Uterus (tissue), 4 donors: ENCODE results near the gene MAP4K3. TPM values are rescaled to one million over a fixed set of nuclear protein-coding genes. Genes with fewer than 3 reads are reported as not detected.

Experiments used
- DNase-seq, 2 donors: peaks; one replicate each; pipeline ENCODE4 v3.0.0-alpha.2; 2019 to 2020
- H3K27ac ChIP-seq, 2 donors: fragments of 200-600 bp; sonication (generic); 1 replicate in 1 of 2; 2 replicates in 1 of 2; pipeline ENCODE4 v1.5.1; 2016 to 2018
- H3K27me3 ChIP-seq, 2 donors: fragments of 200-600 bp; sonication (generic); one replicate each; pipeline ENCODE4 v1.5.1; 2018 to 2019; ENCODE audit warnings: control low read depth in 1 of 2
- H3K36me3 ChIP-seq, 2 donors: fragments of 200-600 bp; sonication (generic); one replicate each; pipeline ENCODE4 v1.5.1; 2019; ENCODE audit warnings: control low read depth in 1 of 2
- H3K4me1 ChIP-seq, 2 donors: fragments of 200-600 bp; sonication (generic); one replicate each; pipeline ENCODE4 v1.5.1; 2018 to 2019; ENCODE audit warnings: control low read depth in 1 of 2
- H3K4me3 ChIP-seq, 2 donors: fragments of 200-600 bp; sonication (generic); 1 replicate in 1 of 2; 2 replicates in 1 of 2; pipeline ENCODE4 v1.5.1; 2018 to 2019; ENCODE audit warnings: mild to moderate bottlenecking in 1 of 2
- H3K9me3 ChIP-seq, 2 donors: fragments of 200-600 bp; sonication (generic); one replicate each; pipeline ENCODE4 v1.5.1; 2019; ENCODE audit warnings: control low read depth in 1 of 2
- POLR2A ChIP-seq, 2 donors: fragments of 450-650 bp; IDR thresholded peaks; one replicate each; pipeline ENCODE4 v1.6.1; 2016; ENCODE audit warnings: antibody characterized with exemption in 2 of 2, mild to moderate bottlenecking in 1 of 2, moderate library complexity in 1 of 2
- intact Hi-C: fragments of 100-400 bp; cut with DNase I; formaldehyde crosslinking; loops from one replicate; pipeline ENCODE4 v1.15.1; 2023; ENCODE audit warnings: low total_unique reads
- total RNA-seq, 4 donors: library from RNA; depleted of rRNA in 3 of 4; stranded (reverse); fragments of >200 nt in 3 of 4; gene quantifications; one replicate each; pipeline versions ENCODE4 v1.1.0 to v1.2.4, GENCODE V29; 2014 to 2023
- TF ChIP-seq, protein P1 (sequence below), 4 experiments: fragments of 200-600 bp in 2 of 4; fragments of 450-650 bp in 2 of 4; sonication (generic) in 2 of 4; IDR thresholded peaks; one replicate each; pipeline ENCODE4 v1.5.1; 2016 to 2019; ENCODE audit warnings: antibody characterized with exemption in 4 of 4, mild to moderate bottlenecking in 2 of 4, moderate library complexity in 1 of 4
- donor health status: DM: yes; HTN: yes; CAD: no.

Gene MAP4K3
- total RNA-seq, 4 donors from 2014 or later = 31.5 to 110 (median 72.3) TPM

DNA sequence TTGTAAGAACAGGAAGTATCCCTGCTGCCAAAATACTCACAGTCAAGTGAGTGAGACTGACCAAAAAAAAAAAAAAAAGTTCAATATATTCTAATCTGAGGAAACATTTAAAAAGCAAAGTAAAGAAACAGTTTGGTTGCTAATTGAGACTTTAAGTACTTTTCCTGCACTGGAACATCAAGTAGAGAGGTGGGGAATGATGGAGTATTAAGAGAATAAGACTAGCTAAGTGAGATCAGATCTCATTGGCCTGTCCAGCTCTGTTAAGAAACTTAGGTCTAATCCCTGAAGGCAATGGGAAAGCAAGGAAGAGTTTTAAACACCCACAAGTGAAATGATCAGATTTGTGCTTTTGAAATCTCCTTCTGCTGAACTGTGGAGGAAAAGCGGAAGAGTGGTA, 27.8 kb upstream of the MAP4K3 start:
- Histone ChIP-seq H3K4me3 (no peak overlapping the region), H3K9me3 (no peaks in the 10 kb centered on the region), H3K27me3 (no peaks in the 10 kb centered on the region), H3K27ac (no peak overlapping the region), H3K4me1 (peaks cover 0 to 7% of the 10 kb centered on the region in 2 donors), H3K36me3 (no peaks in the 10 kb centered on the region)
- DNase-seq = no peak
- no peak for TF ChIP-seq POLR2A (IDR thresholded peaks at IDR 0.05)
- TF ChIP-seq, protein P1, sequence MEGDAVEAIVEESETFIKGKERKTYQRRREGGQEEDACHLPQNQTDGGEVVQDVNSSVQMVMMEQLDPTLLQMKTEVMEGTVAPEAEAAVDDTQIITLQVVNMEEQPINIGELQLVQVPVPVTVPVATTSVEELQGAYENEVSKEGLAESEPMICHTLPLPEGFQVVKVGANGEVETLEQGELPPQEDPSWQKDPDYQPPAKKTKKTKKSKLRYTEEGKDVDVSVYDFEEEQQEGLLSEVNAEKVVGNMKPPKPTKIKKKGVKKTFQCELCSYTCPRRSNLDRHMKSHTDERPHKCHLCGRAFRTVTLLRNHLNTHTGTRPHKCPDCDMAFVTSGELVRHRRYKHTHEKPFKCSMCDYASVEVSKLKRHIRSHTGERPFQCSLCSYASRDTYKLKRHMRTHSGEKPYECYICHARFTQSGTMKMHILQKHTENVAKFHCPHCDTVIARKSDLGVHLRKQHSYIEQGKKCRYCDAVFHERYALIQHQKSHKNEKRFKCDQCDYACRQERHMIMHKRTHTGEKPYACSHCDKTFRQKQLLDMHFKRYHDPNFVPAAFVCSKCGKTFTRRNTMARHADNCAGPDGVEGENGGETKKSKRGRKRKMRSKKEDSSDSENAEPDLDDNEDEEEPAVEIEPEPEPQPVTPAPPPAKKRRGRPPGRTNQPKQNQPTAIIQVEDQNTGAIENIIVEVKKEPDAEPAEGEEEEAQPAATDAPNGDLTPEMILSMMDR (IDR thresholded peaks at IDR 0.05) = no peak
- intact Hi-C loops = no loop called here

DNA sequence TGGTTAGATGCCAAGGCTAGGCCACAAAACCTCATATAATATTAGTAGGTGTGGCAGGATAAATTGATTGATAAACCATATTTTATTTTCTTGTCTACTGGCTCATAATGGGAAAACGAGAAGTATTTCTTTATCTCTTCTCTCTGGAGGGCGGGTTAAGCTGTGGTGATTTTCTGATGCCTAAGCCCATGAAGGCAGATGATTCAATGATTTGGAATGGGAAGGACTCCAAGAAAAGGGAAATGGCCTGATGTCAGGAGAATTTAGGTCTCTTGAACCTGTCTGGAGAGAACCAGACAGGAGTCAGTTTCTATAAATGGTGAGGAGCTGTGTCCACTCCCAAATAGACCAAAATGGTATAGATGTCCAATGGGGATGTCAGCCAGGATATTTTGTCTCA, 18.7 kb upstream of the MAP4K3 start:
- DNase-seq = no peak
- intact Hi-C loops = no loop called here
- H3K36me3 ChIP-seq = no peaks in the 10 kb centered on the region
- no peaks in the 10 kb centered on the region for H3K4me1 ChIP-seq
- peaks cover 0 to 10% of the 10 kb centered on the region in 2 donors for H3K9me3 ChIP-seq
- no peak overlapping the region for H3K4me3 ChIP-seq
- H3K27ac ChIP-seq = no peak overlapping the region
- no peaks in the 10 kb centered on the region for H3K27me3 ChIP-seq
- TF ChIP-seq, protein P1 (IDR thresholded peaks at IDR 0.05) = no peak
- TF ChIP-seq POLR2A (IDR thresholded peaks at IDR 0.05) = no peak

DNA sequence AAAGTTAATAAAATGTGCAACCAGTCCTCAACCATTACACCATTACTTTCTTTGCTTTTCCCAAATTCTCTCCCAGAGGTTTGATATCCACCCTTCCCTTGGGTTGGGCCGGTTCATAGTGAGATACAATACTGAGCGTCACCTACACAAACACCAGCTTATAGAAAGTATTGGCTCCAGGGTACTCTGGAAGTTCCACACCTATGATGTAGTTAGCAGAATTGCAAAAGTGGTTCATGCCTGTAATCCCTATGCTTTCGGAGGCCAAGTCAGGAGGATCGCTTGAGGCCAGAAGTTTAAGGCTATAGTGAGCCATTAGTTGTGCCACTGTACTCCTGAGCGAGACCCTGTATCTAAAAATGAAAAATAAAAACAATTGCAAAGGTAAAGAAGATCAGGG, 15.3 kb upstream of the MAP4K3 start:
- H3K27ac ChIP-seq = no peak overlapping the region
- H3K9me3 ChIP-seq = no peaks in the 10 kb centered on the region
- TF ChIP-seq POLR2A (IDR thresholded peaks at IDR 0.05) = no peak
- TF ChIP-seq, protein P1 (IDR thresholded peaks at IDR 0.05) = no peak
- no peaks in the 10 kb centered on the region for H3K27me3 ChIP-seq
- no peaks in the 10 kb centered on the region for H3K36me3 ChIP-seq
- intact Hi-C loops = no loop called here
- no peaks in the 10 kb centered on the region for H3K4me1 ChIP-seq
- no peak overlapping the region for H3K4me3 ChIP-seq
- DNase-seq = no peak

DNA sequence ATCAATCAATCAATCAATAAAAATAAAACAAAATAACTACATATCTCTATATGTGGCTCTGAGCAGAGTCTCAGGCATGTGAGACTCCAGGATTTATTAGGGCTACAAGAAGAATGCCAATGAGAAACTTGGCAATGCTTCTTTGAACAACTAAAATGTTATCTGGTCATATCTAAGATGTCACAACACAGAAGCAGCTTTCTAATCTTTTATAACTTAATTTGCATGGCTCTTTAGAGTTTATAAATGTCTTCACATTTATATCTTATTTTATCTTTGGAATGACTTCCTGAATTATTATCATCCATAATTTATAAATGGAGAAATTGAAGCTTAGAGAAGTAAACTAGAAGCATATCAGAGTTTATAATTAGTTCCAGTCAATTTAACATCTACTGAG, 14.9 kb upstream of the MAP4K3 start:
- H3K36me3 ChIP-seq = no peaks in the 10 kb centered on the region
- no peaks in the 10 kb centered on the region for H3K9me3 ChIP-seq
- no peak overlapping the region for H3K4me3 ChIP-seq
- DNase-seq = no peak
- no peaks in the 10 kb centered on the region for H3K4me1 ChIP-seq
- H3K27ac ChIP-seq = no peak overlapping the region
- intact Hi-C loops = no loop called here
- TF ChIP-seq, protein P1 (IDR thresholded peaks at IDR 0.05) = no peak
- no peaks in the 10 kb centered on the region for H3K27me3 ChIP-seq

DNA sequence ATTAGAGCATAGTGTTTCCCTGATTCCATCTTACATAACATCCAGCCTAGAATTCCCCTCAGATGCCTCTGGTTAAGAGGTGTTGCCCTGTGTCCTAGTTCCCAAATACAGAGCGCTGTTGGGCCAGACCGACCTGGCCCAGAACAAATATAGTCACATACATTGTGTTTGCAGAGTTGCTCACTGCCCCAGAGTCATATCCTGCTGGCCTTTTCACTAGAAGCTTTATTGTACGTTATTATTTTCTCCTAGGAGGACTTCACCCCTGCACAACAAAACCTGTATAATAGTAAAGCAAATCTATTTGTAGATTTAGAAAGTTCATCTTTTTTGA, 11.1 kb upstream of the MAP4K3 start:
- H3K27ac ChIP-seq = no peak overlapping the region
- H3K36me3 ChIP-seq = no peaks in the 10 kb centered on the region
- no peaks in the 10 kb centered on the region for H3K9me3 ChIP-seq
- no peak for TF ChIP-seq POLR2A (IDR thresholded peaks at IDR 0.05)
- TF ChIP-seq, protein P1 (IDR thresholded peaks at IDR 0.05) = no peak
- no peaks in the 10 kb centered on the region for H3K27me3 ChIP-seq
- intact Hi-C loops = no loop called here
- no peaks in the 10 kb centered on the region for H3K4me1 ChIP-seq
- no peak overlapping the region for H3K4me3 ChIP-seq
- DNase-seq = no peak
